Astrocyte (in vitro differentiated cells and primary cell): ENCODE data around the gene PPFIA1. TPM values are rescaled to one million over a fixed set of nuclear protein-coding genes. Genes with fewer than 3 reads are reported as not detected.

Experiments used
- DNase-seq: peaks from one replicate; pipeline ENCODE4 v3.0.0-alpha.2; 2010; ENCODE audit warnings: low read depth
- FAIRE-seq: peaks from 2 replicates; lab custom pipeline; 2011; peaks lifted over from hg19 to GRCh38; lab: Jason Lieb, UNC
- H2AFZ ChIP-seq: 2 replicates; pipeline ENCODE4 v1.6.0; 2012; ENCODE audit warnings: low read depth, low read length, inconsistent platforms
- H3K27ac ChIP-seq: 2 replicates; pipeline ENCODE4 v1.5.1; 2011; ENCODE audit warnings: low read depth, low read length, inconsistent platforms
- H3K27me3 ChIP-seq: 2 replicates; pipeline ENCODE4 v1.6.0; 2011; ENCODE audit warnings: low read length, inconsistent platforms; ENCODE audit not compliant: insufficient read depth
- H3K36me3 ChIP-seq: 2 replicates; pipeline ENCODE4 v1.5.1; 2011; ENCODE audit warnings: low read length, inconsistent platforms; ENCODE audit not compliant: insufficient read depth
- H3K4me1 ChIP-seq: 2 replicates; pipeline ENCODE4 v1.5.1; 2011; ENCODE audit warnings: low read length, inconsistent platforms; ENCODE audit not compliant: insufficient read depth
- H3K4me2 ChIP-seq: 2 replicates; pipeline ENCODE4 v1.6.0; 2012; ENCODE audit warnings: low read length, inconsistent platforms
- H3K4me3 ChIP-seq: 2 replicates; pipeline ENCODE4 v1.5.1; 2011; ENCODE audit warnings: low read depth, mild to moderate bottlenecking, low read length, inconsistent platforms; ENCODE audit not compliant: insufficient read depth
- H3K79me2 ChIP-seq: 2 replicates; pipeline ENCODE4 v1.6.0; 2012; ENCODE audit warnings: mild to moderate bottlenecking, low read length, inconsistent platforms; ENCODE audit not compliant: insufficient read depth
- H3K9ac ChIP-seq: 2 replicates; pipeline ENCODE4 v1.6.0; 2012; ENCODE audit warnings: mild to moderate bottlenecking, low read length, inconsistent platforms
- H3K9me3 ChIP-seq: 2 replicates; pipeline ENCODE4 v1.5.1; 2012; ENCODE audit warnings: low read depth, mild to moderate bottlenecking, low read length, inconsistent platforms; ENCODE audit not compliant: insufficient read depth
- H4K20me1 ChIP-seq: 2 replicates; pipeline ENCODE4 v1.6.0; 2012; ENCODE audit warnings: low read length, inconsistent platforms; ENCODE audit not compliant: insufficient read depth
- H3K27ac Mint-ChIP-seq: one replicate; pipeline ENCODE4 v1.8.0; 2021; ENCODE audit warnings: mild to moderate bottlenecking, mixed read lengths; ENCODE audit not compliant: unreplicated experiment
- H3K27me3 Mint-ChIP-seq: one replicate; pipeline ENCODE4 v1.8.0; 2021; ENCODE audit warnings: low read depth, mixed read lengths; ENCODE audit not compliant: unreplicated experiment
- H3K36me3 Mint-ChIP-seq: one replicate; pipeline ENCODE4 v1.8.0; 2021; ENCODE audit warnings: low read depth, mixed read lengths; ENCODE audit not compliant: unreplicated experiment
- H3K4me1 Mint-ChIP-seq: one replicate; pipeline ENCODE4 v1.8.0; 2021; ENCODE audit warnings: low read depth, mixed read lengths; ENCODE audit not compliant: unreplicated experiment
- H3K4me3 Mint-ChIP-seq: one replicate; pipeline ENCODE4 v1.8.0; 2021; ENCODE audit warnings: mild to moderate bottlenecking, moderate library complexity, mixed read lengths; ENCODE audit not compliant: unreplicated experiment
- H3K9me3 Mint-ChIP-seq: one replicate; pipeline ENCODE4 v1.8.0; 2021; ENCODE audit warnings: mild to moderate bottlenecking, mixed read lengths; ENCODE audit not compliant: unreplicated experiment
- CTCF ChIP-seq: IDR thresholded peaks from 2 replicates; pipeline ENCODE4 v1.5.1; 2011; ENCODE audit warnings: low read depth, mild to moderate bottlenecking, inconsistent platforms, low read length, moderate library complexity; ENCODE audit not compliant: insufficient read depth
- EZH2 ChIP-seq: IDR thresholded peaks from 2 replicates; pipeline ENCODE4 v1.6.1; 2012; ENCODE audit warnings: mild to moderate bottlenecking, low read length, inconsistent platforms; ENCODE audit not compliant: insufficient read depth
- total RNA-seq: library from RNA; stranded (reverse); gene quantifications from 2 replicates; pipeline ENCODE4 v1.2.1, GENCODE V29; 2021

PPFIA1 gene
- total RNA-seq, 1 donor from 2014 or later = 54.7 TPM

GRCh38 chr11:70244698-70245097 is 25.8 kb upstream of the PPFIA1 start:
- H3K9me3 Mint-ChIP-seq = peaks cover 3% of the 10 kb centered on the region
- Histone ChIP-seq H3K79me2 (no peaks in the 10 kb centered on the region), H3K4me1 (peaks cover 42% of the 10 kb centered on the region), H3K9ac (peak overlapping the region; percentile 59), H3K4me2 (peak overlapping the region; percentile 63), H3K36me3 (no peaks in the 10 kb centered on the region), H2AFZ (no peak overlapping the region), H3K9me3 (no peaks in the 10 kb centered on the region), H3K4me3 (no peak overlapping the region), H4K20me1 (no peaks in the 10 kb centered on the region), H3K27me3 (no peaks in the 10 kb centered on the region), H3K27ac (peak overlapping the region; percentile 82)
- H3K27ac Mint-ChIP-seq = peak overlapping the region; percentile 90
- FAIRE-seq (peak; percentile 9), DNase-seq (peak; percentile 98)
- no peaks in the 10 kb centered on the region for H3K36me3 Mint-ChIP-seq
- no peak overlapping the region for H3K4me3 Mint-ChIP-seq
- TF ChIP-seq CTCF (no peak), EZH2 (no peak)
- peaks cover 2% of the 10 kb centered on the region for H3K27me3 Mint-ChIP-seq
- H3K4me1 Mint-ChIP-seq = peaks cover 36% of the 10 kb centered on the region

- Histone ChIP-seq H3K36me3 (no peaks in the 10 kb centered on the region), H3K4me1 (peaks cover 42% of the 10 kb centered on the region), H3K9me3 (no peaks in the 10 kb centered on the region), H3K27me3 (no peaks in the 10 kb centered on the region), H3K27ac (peak overlapping the region; percentile 78), H3K4me3 (no peak overlapping the region), H3K4me2 (peak overlapping the region; percentile 49), H2AFZ (no peak overlapping the region), H3K79me2 (no peaks in the 10 kb centered on the region), H3K9ac (peak overlapping the region; percentile 35), H4K20me1 (no peaks in the 10 kb centered on the region)
- peak overlapping the region; percentile 53 for H3K27ac Mint-ChIP-seq
- peaks cover 34% of the 10 kb centered on the region for H3K4me1 Mint-ChIP-seq
- no peaks in the 10 kb centered on the region for H3K36me3 Mint-ChIP-seq
- peak; percentile 69 for DNase-seq
- no peaks in the 10 kb centered on the region for H3K27me3 Mint-ChIP-seq
- FAIRE-seq = no peak
- TF ChIP-seq CTCF = no peak
- TF ChIP-seq EZH2 = no peak
- H3K9me3 Mint-ChIP-seq = peaks cover 3% of the 10 kb centered on the region
- no peak overlapping the region for H3K4me3 Mint-ChIP-seq
These were observed 24.3 kb upstream of the PPFIA1 start for GRCh38 chr11:70246196-70246595.

GRCh38 chr11:70247042-70247709 is 23.3 kb upstream of the PPFIA1 start:
- TF ChIP-seq CTCF (no peak), EZH2 (no peak)
- peaks cover 34% of the 10 kb centered on the region for H3K4me1 Mint-ChIP-seq
- Histone ChIP-seq H3K36me3 (no peaks in the 10 kb centered on the region), H2AFZ (peak overlapping the region; percentile 14), H3K27me3 (no peaks in the 10 kb centered on the region), H3K27ac (no peak overlapping the region), H3K9ac (peak overlapping the region; percentile 19), H3K4me1 (peaks cover 50% of the 10 kb centered on the region), H3K9me3 (no peaks in the 10 kb centered on the region), H3K79me2 (no peaks in the 10 kb centered on the region), H3K4me3 (no peak overlapping the region), H3K4me2 (peak overlapping the region; percentile 53), H4K20me1 (no peaks in the 10 kb centered on the region)
- no peak for FAIRE-seq
- DNase-seq = peak; percentile 49
- peaks cover 3% of the 10 kb centered on the region for H3K9me3 Mint-ChIP-seq
- H3K4me3 Mint-ChIP-seq = no peak overlapping the region
- peak overlapping the region; percentile 58 for H3K27ac Mint-ChIP-seq
- no peaks in the 10 kb centered on the region for H3K36me3 Mint-ChIP-seq
- H3K27me3 Mint-ChIP-seq = no peaks in the 10 kb centered on the region
